GF-D8 (cell line): ENCODE data around the gene SGO2.
"Not testable (repeated sequence)": the region's sequence is repeated elsewhere in the genome, so short reads cannot be mapped to it uniquely, and the experiment has no call there.

Experiments used
- DNase-seq: peaks from one replicate; lab custom pipeline; 2025; lab: John Stamatoyannopoulos, UW

SGO2 gene

DNA sequence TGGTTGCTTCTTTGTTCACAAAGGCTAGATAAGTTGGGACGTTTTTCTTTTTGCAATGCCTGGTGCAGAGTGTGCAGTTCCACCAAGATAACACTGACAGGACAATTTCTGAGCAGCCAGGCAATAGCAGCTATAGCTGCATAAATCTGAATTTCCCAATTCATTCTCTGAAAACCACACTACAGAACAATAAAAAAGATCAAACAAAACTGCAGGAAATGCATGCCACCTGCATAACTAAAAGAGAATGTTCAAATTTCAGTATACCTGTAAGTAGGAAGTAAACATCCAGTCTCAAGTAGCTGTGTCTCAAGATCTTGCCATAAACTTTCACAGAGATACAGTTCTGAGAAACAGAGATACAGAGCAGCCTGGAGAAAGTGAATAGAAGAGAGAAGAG, 10.9 kb upstream of the SGO2 start:
- DNase-seq, result no peak

DNA sequence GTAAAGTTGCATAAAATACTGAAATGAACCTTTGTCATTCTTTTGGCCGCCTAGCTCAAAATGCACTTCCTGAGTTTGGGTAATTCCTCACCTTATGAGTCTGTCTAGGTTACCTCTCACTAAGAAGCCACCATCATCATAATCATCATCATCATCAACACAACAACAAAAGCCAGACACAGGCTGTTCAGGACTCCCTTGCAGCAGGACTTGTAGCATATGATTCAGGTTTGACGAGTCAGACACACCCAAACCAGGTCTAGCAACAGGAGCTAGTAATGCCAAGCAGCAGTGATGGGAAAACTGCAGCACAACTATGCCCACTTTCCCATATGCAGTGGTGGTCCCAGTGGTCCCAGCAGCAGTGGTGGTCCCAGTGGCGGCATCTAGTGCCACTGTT, 2.8 kb upstream of the SGO2 start:
- no peak for DNase-seq

DNA sequence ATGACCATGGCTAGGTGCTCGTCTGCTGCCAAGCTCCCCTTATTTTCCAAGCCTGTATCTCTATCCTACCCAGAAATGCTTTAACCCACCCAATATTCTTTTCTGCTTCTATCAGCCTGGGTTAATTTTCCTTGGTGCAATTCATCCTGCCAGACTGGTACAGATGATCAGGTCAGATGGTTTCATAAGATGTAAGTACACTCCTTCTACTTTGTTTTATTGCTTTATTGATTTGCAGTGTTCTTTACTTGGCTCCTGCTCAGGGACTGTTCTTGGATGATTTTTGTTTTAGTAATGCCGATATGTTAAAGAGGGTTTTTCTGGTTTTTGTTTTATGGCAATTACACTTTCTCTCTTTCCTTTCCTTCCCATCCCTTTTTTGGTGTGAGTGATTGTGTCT, 2.4 kb upstream of the SGO2 start:
- DNase-seq, result no peak

DNA sequence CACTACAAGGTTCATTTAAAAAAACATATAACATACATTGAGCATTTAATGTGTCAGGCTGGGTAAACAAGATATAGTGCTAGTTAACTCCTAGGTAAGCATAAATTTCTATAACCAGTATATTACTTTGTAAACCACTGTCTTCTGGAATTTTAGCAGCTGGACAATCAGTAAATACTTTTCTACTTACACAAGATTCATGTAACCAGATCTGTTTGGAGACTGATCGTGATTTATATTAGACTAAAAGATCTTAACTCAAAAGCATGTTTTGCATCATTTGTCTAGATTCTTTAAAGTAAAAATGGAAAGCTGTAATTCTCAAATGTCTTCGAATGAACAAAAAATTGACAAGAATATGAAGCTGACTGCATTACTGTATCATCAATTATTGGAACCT, 941 bp upstream of the SGO2 start:
- no peak for DNase-seq

DNA sequence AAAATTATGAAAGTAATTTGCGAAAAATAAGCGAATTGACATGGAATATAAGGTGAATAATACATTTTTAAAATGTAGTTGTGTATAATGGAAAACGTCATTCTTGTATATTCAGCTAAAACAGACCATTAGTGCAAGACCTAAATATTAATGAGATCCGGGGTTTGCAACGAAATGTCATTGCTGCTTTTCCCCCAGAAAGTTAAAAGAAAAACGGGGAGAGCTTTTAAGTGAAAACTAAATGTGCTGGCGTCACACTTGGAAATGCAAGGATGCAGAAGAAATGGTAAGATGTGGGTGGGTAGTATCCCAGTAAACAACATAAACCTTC, 491 bp upstream of the SGO2 start:
- DNase-seq, result no peak

- no peak for DNase-seq
Observed at GRCh38 chr2:200528228-200528627, 2.2 kb downstream of the SGO2 start.

GRCh38 chr2:200533754-200534153, 7.7 kb downstream of the SGO2 start:
- no peak for DNase-seq

GRCh38 chr2:200534572-200534971, 8.6 kb downstream of the SGO2 start:
- no peak for DNase-seq

GRCh38 chr2:200538139-200538538, 12.1 kb downstream of the SGO2 start:
- DNase-seq, result no peak

DNA sequence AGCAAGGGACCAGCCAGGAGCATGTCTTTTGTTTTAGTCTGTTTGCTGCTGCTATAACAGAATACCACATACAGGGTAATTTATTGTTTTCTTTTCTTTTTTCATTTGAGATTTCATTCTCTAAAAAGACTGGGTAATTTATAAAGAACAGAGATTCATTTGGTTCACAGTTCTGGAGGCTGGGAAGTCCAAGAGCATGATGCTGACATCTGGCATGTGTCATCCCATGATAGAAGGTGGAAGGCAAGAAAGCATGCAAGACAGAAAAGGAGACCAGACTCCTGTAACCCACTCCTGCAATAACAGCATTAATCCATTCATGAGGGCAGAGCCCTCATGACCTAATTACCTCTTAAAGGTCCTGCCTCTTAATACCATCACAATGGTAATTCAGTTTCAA, 14.8 kb downstream of the SGO2 start:
- no peak for DNase-seq

- DNase-seq, result not testable (repeated sequence)
Observed at GRCh38 chr2:200566596-200566995, 40.6 kb downstream of the SGO2 start.

- DNase-seq, result no peak
Observed at GRCh38 chr2:200567932-200568331, 41.9 kb downstream of the SGO2 start.

DNA sequence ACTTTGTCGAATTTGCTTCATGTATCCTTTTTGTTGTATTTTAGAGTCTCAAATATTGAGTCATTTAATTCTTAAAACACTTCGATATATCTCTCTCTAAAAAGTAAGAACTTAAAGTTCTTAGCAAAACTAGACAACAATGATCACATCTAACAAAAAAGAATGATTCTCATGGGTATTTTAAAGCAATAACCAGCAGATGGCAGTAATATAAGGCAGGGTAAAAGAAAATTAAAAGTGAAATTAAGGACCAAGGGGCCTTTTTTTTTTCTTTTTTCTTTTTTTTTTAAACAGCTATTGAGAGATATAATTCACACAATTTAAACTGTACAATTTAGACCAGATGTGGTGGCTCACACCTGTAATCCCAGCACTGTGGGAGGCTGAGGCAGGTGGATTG, 50.0 kb downstream of the SGO2 start:
- DNase-seq, result no peak

DNA sequence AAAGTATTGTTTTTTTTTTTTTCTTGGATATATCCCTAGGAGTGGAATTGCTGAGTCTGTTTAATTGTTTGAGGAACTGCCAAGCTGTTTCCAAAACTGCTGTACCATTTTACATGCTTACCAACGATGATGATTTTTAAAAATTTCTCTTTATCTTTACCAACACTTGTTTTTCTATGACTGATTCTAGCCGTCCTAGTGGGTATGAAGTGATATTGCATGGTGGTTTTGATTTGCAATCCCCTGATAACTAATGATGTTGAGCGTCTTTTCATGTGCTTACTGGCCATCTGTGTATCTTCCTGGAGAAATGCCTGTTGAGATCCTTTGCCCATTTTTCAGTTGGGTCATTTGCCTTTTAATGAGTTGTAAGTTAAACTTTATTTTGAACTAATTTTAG, 51.0 kb downstream of the SGO2 start:
- DNase-seq, result no peak

DNA sequence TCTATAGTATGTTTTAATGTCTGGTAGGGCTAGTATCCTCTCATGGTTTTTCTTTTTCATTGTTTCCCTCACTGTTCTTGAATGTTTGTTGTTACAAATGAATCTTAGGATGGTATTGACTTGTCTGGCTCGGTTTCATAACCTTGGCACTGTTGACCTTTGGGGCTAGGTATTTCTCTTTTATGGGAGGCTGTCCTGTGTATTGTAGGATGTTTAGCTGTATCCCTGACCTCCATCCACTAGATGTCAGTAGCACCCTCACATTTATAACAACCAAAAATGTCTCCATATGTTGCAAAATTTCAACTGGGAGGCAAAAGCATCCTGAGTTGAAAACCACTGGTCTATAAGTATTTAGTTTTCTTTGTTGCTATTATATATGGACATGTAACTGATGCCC, 52.8 kb downstream of the SGO2 start:
- DNase-seq, result no peak

DNA sequence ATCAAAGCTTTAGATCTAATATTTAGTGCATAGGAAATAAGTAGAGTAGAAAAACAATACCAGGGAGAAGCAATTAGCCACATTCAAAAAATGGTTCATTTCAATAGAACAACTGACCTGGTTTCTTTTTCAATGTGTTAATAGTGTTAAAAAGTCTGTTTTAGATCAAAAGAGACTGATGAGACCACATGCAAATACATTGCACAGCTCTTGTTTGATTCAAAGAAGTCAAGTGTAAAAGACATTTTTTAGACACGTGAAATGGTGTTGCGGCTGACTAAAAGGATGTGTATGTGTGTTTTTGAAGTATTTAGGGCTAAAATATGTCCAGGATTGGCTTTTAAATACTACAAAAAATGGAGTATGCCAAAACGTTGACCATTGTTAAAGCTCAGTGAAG, 58.6 kb downstream of the SGO2 start:
- DNase-seq, result no peak

DNA sequence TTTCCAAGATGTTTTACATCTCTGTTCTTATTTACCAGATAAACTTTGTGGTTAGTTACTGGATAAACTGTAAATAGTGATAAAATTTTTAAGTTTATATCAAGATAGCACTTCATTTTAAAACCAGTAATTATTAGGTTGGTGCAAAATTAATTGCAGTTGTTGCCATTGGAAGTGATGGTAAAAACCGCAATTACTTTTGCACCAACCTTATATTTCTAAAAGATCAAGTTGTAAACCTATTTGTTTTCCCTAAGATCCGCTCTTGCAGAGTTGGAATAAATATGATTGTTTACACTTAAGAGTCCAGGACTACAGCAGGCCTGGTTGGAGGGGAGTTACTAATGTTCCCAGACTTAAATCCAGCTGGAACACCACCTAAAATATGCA, 59.3 kb downstream of the SGO2 start:
- no peak for DNase-seq

GRCh38 chr2:200585730-200586643, 60.0 kb downstream of the SGO2 start, which contains the start of gene AOX1:
Gene AOX1, plus strand, starts transcription at chr2:200586014. Its CDS starts 95 bp downstream, at chr2:200586109.
- DNase-seq, result no peak

DNA sequence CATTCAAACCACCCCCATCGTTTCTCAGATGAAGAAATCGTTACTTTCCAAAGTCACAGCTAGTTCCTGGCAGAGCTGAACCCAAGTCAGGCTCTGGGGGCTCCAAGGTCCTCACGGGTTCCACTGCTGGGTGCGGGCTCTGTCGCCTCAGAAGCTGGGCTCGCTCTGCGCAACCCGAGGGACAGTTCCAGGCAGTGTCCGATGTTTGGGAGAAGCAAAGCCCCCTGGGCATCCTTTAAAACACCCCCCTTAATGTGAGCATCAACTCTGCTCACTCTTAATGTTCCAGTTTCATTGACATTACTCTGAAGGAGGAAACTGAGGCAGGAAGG, 60.6 kb downstream of the SGO2 start:
- DNase-seq, result no peak

GRCh38 chr2:200587007-200587616, 61.1 kb downstream of the SGO2 start:
- no peak for DNase-seq

- DNase-seq, result no peak
Observed at GRCh38 chr2:200588076-200588678, 62.2 kb downstream of the SGO2 start.

DNA sequence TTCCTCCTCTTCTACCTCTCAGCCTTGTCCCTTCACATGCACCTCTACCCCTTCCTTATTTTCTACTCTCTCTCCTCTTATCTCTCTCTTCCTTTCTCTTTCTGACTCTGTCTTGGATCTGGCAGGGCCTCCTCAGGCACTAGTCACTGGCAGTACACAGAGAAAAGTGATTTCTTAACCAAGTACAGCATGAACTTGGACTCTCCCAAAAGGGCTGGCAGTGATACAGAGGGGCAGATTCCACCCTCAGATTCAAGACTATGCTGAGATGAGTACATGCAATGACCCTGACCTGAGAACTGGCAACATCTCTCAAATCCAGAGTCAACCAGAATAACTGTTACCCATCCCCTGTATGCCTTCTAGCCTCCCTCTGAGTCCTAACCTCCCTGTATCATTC, 64.1 kb downstream of the SGO2 start:
- no peak for DNase-seq

DNA sequence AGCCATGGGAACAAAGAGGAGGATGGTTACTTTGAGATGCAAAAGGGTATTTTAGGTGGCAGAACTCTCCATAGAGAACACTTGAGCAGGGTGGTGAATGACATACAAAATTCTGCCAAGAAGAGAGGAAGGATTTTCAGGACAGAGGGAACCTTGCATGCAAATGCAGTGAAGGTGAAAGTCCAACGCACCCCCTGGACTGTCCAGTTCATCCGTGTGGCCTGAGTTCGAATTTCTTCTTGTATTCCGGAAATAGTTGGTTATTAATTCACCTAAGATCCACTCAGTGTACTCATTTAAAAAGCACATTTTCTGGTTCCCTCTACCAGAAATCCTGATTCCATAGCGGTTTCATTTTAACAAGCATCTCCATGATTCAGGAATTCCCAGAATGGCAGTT, 65.3 kb downstream of the SGO2 start:
- DNase-seq, result no peak
